CD4-positive, alpha-beta T cell (primary cell): Measurements from ENCODE around the gene MLYCD. TPM values are rescaled to one million over a fixed set of nuclear protein-coding genes. Genes with fewer than 3 reads are reported as not detected.
A peak's percentile ranks its signal among the peaks of the same experiment; 100 is the strongest.

Experiments
- ATAC-seq: fragments of 200-7000 bp; cut with Tn5 transposase; one replicate; pipeline ENCODE4 v1.10.0; 2022; ENCODE audit warnings: mild to moderate bottlenecking; ENCODE audit not compliant: poor library complexity
- CTCF ChIA-PET: fragments of 350-600 bp; sonication (Branson Sonifier 250); formaldehyde crosslinking; loops from one replicate; lab custom pipeline; 2021; ENCODE audit warnings: antibody characterized with exemption, inconsistent platforms; lab: Charles Lee
- POLR2A ChIA-PET: fragments of 350-600 bp; sonication (Branson Sonifier 250); formaldehyde crosslinking; loops from one replicate; lab custom pipeline; 2021; ENCODE audit warnings: antibody characterized with exemption, inconsistent platforms; lab: Charles Lee
- DNase-seq, 14 experiments: peaks; one replicate each; pipeline ENCODE4 v3.0.0-alpha.2; 2013 to 2020; ENCODE audit warnings: mixed read lengths in 2 of 14
- H3K27ac ChIP-seq, 2 donors: one replicate each; pipeline versions ENCODE4 v1.5.1 to v1.7.0; 2013; ENCODE audit warnings: low read length in 2 of 2, low read depth in 1 of 2, mild to moderate bottlenecking in 1 of 2
- H3K27me3 ChIP-seq, 2 experiments: 1 replicate in 1 of 2; 2 replicates in 1 of 2; pipeline versions ENCODE4 v1.6.1 to v1.7.0; 2013; ENCODE audit warnings: low read length in 2 of 2, control low read depth in 1 of 2, mild to moderate bottlenecking in 1 of 2, moderate library complexity in 1 of 2; ENCODE audit not compliant: insufficient read depth in 2 of 2, control insufficient read depth in 1 of 2
- H3K36me3 ChIP-seq: one replicate; pipeline ENCODE4 v1.6.1; 2013; ENCODE audit warnings: low read length, control low read depth; ENCODE audit not compliant: insufficient read depth
- H3K4me1 ChIP-seq: one replicate; pipeline ENCODE4 v1.6.1; 2013; ENCODE audit warnings: low read length, control low read depth; ENCODE audit not compliant: insufficient read depth
- H3K4me3 ChIP-seq: one replicate; pipeline ENCODE4 v1.5.1; 2013; ENCODE audit warnings: mild to moderate bottlenecking, low read length, moderate library complexity
- H3K9me3 ChIP-seq, 2 experiments: 1 replicate in 1 of 2; 2 replicates in 1 of 2; pipeline versions ENCODE4 v1.6.1 to v1.7.0; 2013; ENCODE audit warnings: low read length in 2 of 2, mild to moderate bottlenecking in 2 of 2, control low read depth in 1 of 2, moderate library complexity in 1 of 2; ENCODE audit not compliant: control insufficient read depth in 1 of 2, insufficient read depth in 1 of 2
- H3K27ac Mint-ChIP-seq: one replicate; pipeline ENCODE4 v1.8.0; 2020; ENCODE audit warnings: mixed read lengths
- H3K27me3 Mint-ChIP-seq: one replicate; pipeline ENCODE4 v1.8.0; 2021; ENCODE audit warnings: mixed read lengths
- H3K36me3 Mint-ChIP-seq: one replicate; pipeline ENCODE4 v1.8.0; 2021; ENCODE audit warnings: low read depth, mixed read lengths
- H3K4me1 Mint-ChIP-seq: one replicate; pipeline ENCODE4 v1.8.0; 2021; ENCODE audit warnings: low read depth, mixed read lengths
- H3K4me3 Mint-ChIP-seq: one replicate; pipeline ENCODE4 v1.8.0; 2020; ENCODE audit warnings: mild to moderate bottlenecking, mixed read lengths
- H3K9me3 Mint-ChIP-seq: one replicate; pipeline ENCODE4 v1.8.0; 2020; ENCODE audit warnings: mixed read lengths
- CTCF ChIP-seq: fragments of 200-600 bp; IDR thresholded peaks from one replicate; pipeline ENCODE4 v1.8.0; 2022; ENCODE audit warnings: antibody characterized with exemption, mild to moderate bottlenecking
- intact Hi-C, 2 experiments: fragments of 100-400 bp; cut with DNase I in 1 of 2; cut with micrococcal nuclease in 1 of 2; formaldehyde crosslinking; loops; one replicate each; pipeline versions ENCODE4 v1.15.1 to v1.9.0; 2023 to 2025; cut with DNase I, micrococcal nuclease
- total RNA-seq, 174 experiments: library from RNA in 2 of 174; stranded (reverse) in 2 of 174; gene quantifications; one replicate each; pipeline ENCODE4 v1.2.3 and lab custom pipeline; 2021 to 2026

MLYCD gene
- total RNA-seq, 2 experiments from 2014 or later = 4.7 to 5.3 TPM

GRCh38 chr16:83900571-83900970 lies 1.7 kb downstream of the MLYCD start:
- Mint-ChIP-seq H3K9me3 (no peaks in the 10 kb centered on the region), H3K27ac (peak overlapping the region; percentile 34), H3K4me3 (peak overlapping the region; percentile 99), H3K27me3 (no peaks in the 10 kb centered on the region), H3K4me1 (peaks cover 48% of the 10 kb centered on the region), H3K36me3 (peaks cover 19% of the 10 kb centered on the region)
- ATAC-seq (no peak), DNase-seq (no peak)
- no peak overlapping the region for H3K27ac ChIP-seq
- H3K4me1 ChIP-seq = peaks cover 12% of the 10 kb centered on the region
- H3K36me3 ChIP-seq = no peaks in the 10 kb centered on the region
- intact Hi-C loops = no loop called here
- no peak overlapping the region for H3K4me3 ChIP-seq
- CTCF ChIA-PET = no interaction called here
- H3K27me3 ChIP-seq = no peaks in the 10 kb centered on the region
- no peak for TF ChIP-seq CTCF
- H3K9me3 ChIP-seq = no peaks in the 10 kb centered on the region
- POLR2A ChIA-PET = no interaction called here

GRCh38 chr16:83901101-83901500 lies 2.2 kb downstream of the MLYCD start:
- H3K27me3 ChIP-seq = no peaks in the 10 kb centered on the region
- TF ChIP-seq CTCF = no peak
- intact Hi-C loops = no loop called here
- ChIA-PET CTCF (no interaction called here), POLR2A (no interaction called here)
- Mint-ChIP-seq H3K9me3 (no peaks in the 10 kb centered on the region), H3K27ac (peak overlapping the region; percentile 34), H3K27me3 (no peaks in the 10 kb centered on the region), H3K36me3 (peaks cover 19% of the 10 kb centered on the region), H3K4me1 (peaks cover 48% of the 10 kb centered on the region), H3K4me3 (peak overlapping the region; percentile 99)
- H3K27ac ChIP-seq = no peak overlapping the region
- no peak for DNase-seq
- no peaks in the 10 kb centered on the region for H3K9me3 ChIP-seq
- no peaks in the 10 kb centered on the region for H3K36me3 ChIP-seq
- no peak for ATAC-seq
- H3K4me3 ChIP-seq = no peak overlapping the region
- H3K4me1 ChIP-seq = peaks cover 12% of the 10 kb centered on the region

GRCh38 chr16:83903751-83904150 lies 4.8 kb downstream of the MLYCD start:
- H3K4me1 ChIP-seq = peaks cover 6% of the 10 kb centered on the region
- POLR2A ChIA-PET = no interaction called here
- H3K36me3 ChIP-seq = peaks cover 20% of the 10 kb centered on the region
- CTCF ChIA-PET = no interaction called here
- Mint-ChIP-seq H3K4me1 (peaks cover 46% of the 10 kb centered on the region), H3K27ac (no peak overlapping the region), H3K9me3 (no peaks in the 10 kb centered on the region), H3K4me3 (no peak overlapping the region), H3K27me3 (no peaks in the 10 kb centered on the region), H3K36me3 (peaks cover 45% of the 10 kb centered on the region)
- H3K27ac ChIP-seq = no peak overlapping the region
- no peaks in the 10 kb centered on the region for H3K27me3 ChIP-seq
- no peak for ATAC-seq
- no peak for DNase-seq
- TF ChIP-seq CTCF = no peak
- intact Hi-C loops = no loop called here
- no peaks in the 10 kb centered on the region for H3K9me3 ChIP-seq
- H3K4me3 ChIP-seq = no peak overlapping the region
